HepG2 (cell line): Measurements from ENCODE around the gene DNASE1L2.
"Not testable (repeated sequence)": the region's sequence is repeated elsewhere in the genome, so short reads cannot be mapped to it uniquely, and the experiment has no call there.

Experiments
- AKAP8 ChIP-seq: sonication (generic); formaldehyde crosslinking; IDR thresholded peaks from 2 replicates; pipeline ENCODE4 v1.5.1; 2020; ENCODE audit warnings: mild to moderate bottlenecking, missing genetic modification reagents
- AKNA ChIP-seq: sonication (generic); formaldehyde crosslinking; IDR thresholded peaks from 2 replicates; pipeline ENCODE4 v1.4.0; 2020; ENCODE audit warnings: missing genetic modification reagents, borderline replicate concordance
- CTCF ChIP-seq: sonication (generic); formaldehyde crosslinking; IDR thresholded peaks from 2 replicates; pipeline ENCODE4 v1.5.0; 2020; ENCODE audit warnings: mild to moderate bottlenecking, missing genetic modification reagents, moderate library complexity
- GMEB1 ChIP-seq: sonication (generic); formaldehyde crosslinking; IDR thresholded peaks from 2 replicates; pipeline ENCODE4 v1.5.1; 2020; ENCODE audit warnings: missing genetic modification reagents, mild to moderate bottlenecking, borderline replicate concordance
- REST ChIP-seq, 2 experiments: IDR thresholded peaks; 2 replicates each; pipeline ENCODE4 v1.6.1; 2011 to 2012; ENCODE audit warnings: low read length in 2 of 2, borderline replicate concordance in 1 of 2, low read depth in 1 of 2, mild to moderate bottlenecking in 1 of 2, moderate library complexity in 1 of 2
- ZBTB8A ChIP-seq: sonication (generic); formaldehyde crosslinking; IDR thresholded peaks from 2 replicates; pipeline ENCODE4 v1.4.0; 2020; ENCODE audit warnings: mild to moderate bottlenecking, low read depth, missing genetic modification reagents, borderline replicate concordance
- ZNF296 ChIP-seq: sonication (generic); formaldehyde crosslinking; conservative IDR thresholded peaks from 2 replicates; pipeline ENCODE4 v1.5.0; 2020; ENCODE audit warnings: mild to moderate bottlenecking, missing genetic modification reagents
- ZNF512 ChIP-seq: sonication (generic); formaldehyde crosslinking; IDR thresholded peaks from 2 replicates; pipeline ENCODE4 v1.4.0; 2020; ENCODE audit warnings: mild to moderate bottlenecking, missing genetic modification reagents
- ZNF775 ChIP-seq: sonication (generic); formaldehyde crosslinking; IDR thresholded peaks from 2 replicates; pipeline ENCODE4 v1.4.0; 2020; ENCODE audit warnings: missing genetic modification reagents, mild to moderate bottlenecking, moderate library complexity, borderline replicate concordance

GRCh38 chr16:2258530-2258929, 22.3 kb downstream of the DNASE1L2 start:
- not testable (repeated sequence) for TF ChIP-seq CTCF; GMEB1; ZBTB8A (CRISPR knock-in tag); ZNF512; ZNF296 (CRISPR knock-in tag); ZNF775; AKNA; REST (IDR thresholded peaks at IDR 0.05; ENCODE audit: borderline replicate concordance in 1 of 2, low read depth in 1 of 2, low read length in 2 of 2); AKAP8
